GM12878 (cell line): ENCODE results near the gene PAIP2. TPM values are rescaled to one million over a fixed set of nuclear protein-coding genes. Genes with fewer than 3 reads are reported as not detected.

Experiments
- ATAC-seq: fragments of 200-7000 bp; cut with Tn5 transposase; 3 replicates; pipeline ENCODE4 v1.9.1; 2020; ENCODE audit warnings: mild to moderate bottlenecking, moderate library complexity
- BruUV-seq: library from RNA; stranded (reverse); fragments of 400-500 nt; replicated peaks from 2 replicates; lab custom pipeline; 2021; lab: Mats Ljungman, UMichigan
- CTCF ChIA-PET: fragments of 300-600 bp; sonication (Branson Sonifier 250); formaldehyde crosslinking; extraction: SDS; loops from one replicate; lab custom pipeline; 2021; ENCODE audit warnings: inconsistent platforms; lab: Yijun Ruan, JAX
- POLR2A ChIA-PET: fragments of 350-600 bp; formaldehyde crosslinking; extraction: SDS; loops from one replicate; lab custom pipeline; 2021; ENCODE audit warnings: inconsistent platforms; lab: Charles Lee
- RAD21 ChIA-PET: fragments of 300-600 bp; sonication (Branson Sonifier 250); formaldehyde crosslinking; loops from one replicate; lab custom pipeline; 2023; ENCODE audit warnings: antibody characterized with exemption; ENCODE audit not compliant: unreplicated experiment; lab: Charles Lee
- SMC1A ChIA-PET: fragments of 300-600 bp; sonication (Branson Sonifier 250); formaldehyde crosslinking; loops from one replicate; lab custom pipeline; 2023; ENCODE audit not compliant: unreplicated experiment, uncharacterized antibody; lab: Charles Lee
- DNase-seq: peaks from one replicate; pipeline ENCODE4 v3.0.0-alpha.2; 2011; ENCODE audit warnings: low read depth, low spot score
- FAIRE-seq: peaks from 3 replicates; lab custom pipeline; 2011; peaks lifted over from hg19 to GRCh38; lab: Jason Lieb, UNC
- H2AFZ ChIP-seq: 2 replicates; pipeline ENCODE4 v1.6.0; 2011; ENCODE audit warnings: low read depth, low read length, control low read depth; ENCODE audit not compliant: control insufficient read depth
- H3K27ac ChIP-seq: 2 replicates; pipeline ENCODE4 v1.5.1; 2011; ENCODE audit warnings: control low read depth; ENCODE audit not compliant: control insufficient read depth, insufficient read depth
- H3K27me3 ChIP-seq, 2 experiments: replicated peaks in 1 of 2; 2 replicates each; pipeline versions ENCODE4 v1.6.0 to v1.6.1; 2011; ENCODE audit warnings: low read length in 1 of 2; ENCODE audit not compliant: control insufficient read depth in 2 of 2, insufficient read depth in 2 of 2
- H3K36me3 ChIP-seq, 2 experiments: 2 replicates each; pipeline ENCODE4 v1.5.1; 2011; ENCODE audit warnings: low read length in 1 of 2; ENCODE audit not compliant: control insufficient read depth in 2 of 2, insufficient read depth in 2 of 2
- H3K4me1 ChIP-seq: 2 replicates; pipeline ENCODE4 v1.6.1; 2011; ENCODE audit warnings: mild to moderate bottlenecking, low read length, moderate library complexity, mixed read lengths; ENCODE audit not compliant: control insufficient read depth, insufficient read depth
- H3K4me2 ChIP-seq: 2 replicates; pipeline ENCODE4 v1.6.0; 2011; ENCODE audit warnings: control low read depth; ENCODE audit not compliant: control insufficient read depth, insufficient read depth
- H3K4me3 ChIP-seq: fragments of 200-600 bp; sonication (generic); 2 replicates; pipeline ENCODE4 v1.5.1; 2016
- H3K79me2 ChIP-seq: 2 replicates; pipeline ENCODE4 v1.6.0; 2011; ENCODE audit warnings: low read length; ENCODE audit not compliant: control insufficient read depth, insufficient read depth
- H3K9ac ChIP-seq: 2 replicates; pipeline ENCODE4 v1.8.0; 2011; ENCODE audit warnings: low read length, control low read depth, mixed read lengths; ENCODE audit not compliant: control insufficient read depth, insufficient read depth
- H3K9me3 ChIP-seq: replicated peaks from 3 replicates; pipeline ENCODE4 v1.5.1; 2011; ENCODE audit warnings: mild to moderate bottlenecking, low read length; ENCODE audit not compliant: control insufficient read depth, insufficient read depth
- H4K20me1 ChIP-seq: 2 replicates; pipeline ENCODE4 v1.6.0; 2011; ENCODE audit not compliant: control insufficient read depth, insufficient read depth
- BCL3 ChIP-seq: IDR thresholded peaks from 2 replicates; pipeline ENCODE4 v1.6.1; 2011; ENCODE audit warnings: borderline replicate concordance, low read depth, mild to moderate bottlenecking, moderate library complexity, low read length; ENCODE audit not compliant: insufficient read depth, poor library complexity, severe bottlenecking
- CREB1 ChIP-seq: IDR thresholded peaks from 2 replicates; pipeline ENCODE4 v1.6.1; 2012; ENCODE audit warnings: low read depth, mild to moderate bottlenecking, inconsistent platforms
- CTCF ChIP-seq, 3 experiments: IDR thresholded peaks in 2 of 3; conservative IDR thresholded peaks in 1 of 3; 2 replicates each; pipeline ENCODE4 v1.5.1; 2011; ENCODE audit warnings: low read depth in 3 of 3, low read length in 3 of 3, mild to moderate bottlenecking in 3 of 3, control low read depth in 2 of 3, moderate library complexity in 2 of 3, inconsistent platforms in 1 of 3, mixed read lengths in 1 of 3; ENCODE audit not compliant: control insufficient read depth in 2 of 3, insufficient read depth in 1 of 3; ENCODE audit errors: extremely low read depth in 1 of 3
- EP300 ChIP-seq, 2 experiments: fragments of 150-350 bp in 1 of 2; IDR thresholded peaks; 2 replicates each; pipeline ENCODE4 v1.6.1; 2011 to 2012; ENCODE audit warnings: low read depth in 2 of 2, low read length in 2 of 2, borderline replicate concordance in 1 of 2, improper control_type of control experiment in 1 of 2, inconsistent platforms in 1 of 2; ENCODE audit not compliant: control insufficient read depth in 1 of 2
- IKZF2 ChIP-seq, 2 experiments: fragments of 450-650 bp; IDR thresholded peaks; 2 replicates each; pipeline ENCODE4 v1.6.1; 2017; ENCODE audit warnings: mild to moderate bottlenecking in 2 of 2, moderate library complexity in 2 of 2
- NBN ChIP-seq: fragments of 450-650 bp; IDR thresholded peaks from 2 replicates; pipeline ENCODE4 v1.6.1; 2016
- NR2C1 ChIP-seq: fragments of 450-650 bp; IDR thresholded peaks from 2 replicates; pipeline ENCODE4 v1.6.1; 2017; ENCODE audit warnings: antibody characterized with exemption, mild to moderate bottlenecking, moderate library complexity
- NRF1 ChIP-seq: conservative IDR thresholded peaks from 2 replicates; pipeline ENCODE4 v1.6.1; 2011; ENCODE audit warnings: mild to moderate bottlenecking, low read depth, low read length, improper control_type of control experiment
- TCF7 ChIP-seq: IDR thresholded peaks from 2 replicates; pipeline ENCODE4 v1.6.1; 2014; ENCODE audit warnings: antibody characterized with exemption, borderline replicate concordance
- YBX1 ChIP-seq: fragments of 450-650 bp; IDR thresholded peaks from 2 replicates; pipeline ENCODE4 v1.6.1; 2016; ENCODE audit warnings: antibody characterized with exemption
- ZNF384 ChIP-seq: IDR thresholded peaks from 2 replicates; pipeline ENCODE4 v1.6.1; 2012; ENCODE audit warnings: low read depth, mild to moderate bottlenecking, low read length, improper control_type of control experiment, borderline replicate concordance
- WGBS: methylation state at CpG from one replicate; pipeline ENCODE4 v1.1.6; 2016; ENCODE audit warnings: low lambda C conversion rate; ENCODE audit not compliant: insufficient replicate concordance, insufficient coverage; ENCODE audit errors: missing lambda C conversion rate; 5-methylcytosine and 5-hydroxymethylcytosine counted together
- in situ Hi-C: fragments of 300-500 bp; cut with MboI; formaldehyde crosslinking; loops from 9 replicates; pipeline ENCODE4 v1.14.3; 2018; ENCODE audit warnings: mixed read lengths
- intact Hi-C: fragments of 100-400 bp; cut with micrococcal nuclease; formaldehyde crosslinking; loops from one replicate; pipeline ENCODE4 v1.14.2; 2022; ENCODE audit not compliant: unreplicated experiment
- polyA plus RNA-seq, 11 experiments: library from polyadenylated mRNA; depleted of rRNA in 4 of 11; unstranded in 6 of 11; stranded (reverse) in 5 of 11; fragments of >200 nt; fragmentation: Nextera tagmentation in 4 of 11; fragmentation: Illumina TruSeq in 1 of 11; extraction: Ambion mirVana in 4 of 11; extraction: Trizol in 1 of 11; gene quantifications; 1 replicate in 1 of 11; 2 replicates in 10 of 11; pipeline versions ENCODE4 v1.2.1 to v1.2.3, GENCODE V29; 2011 to 2016; ENCODE audit warnings: inconsistent platforms in 2 of 11, missing spikeins in 2 of 11, low read depth in 1 of 11
- total RNA-seq, 4 experiments: library from RNA; depleted of rRNA in 3 of 4; stranded (reverse); fragments of >200 nt in 3 of 4; fragmentation: Illumina TruSeq in 1 of 4; extraction: Trizol in 1 of 4; gene quantifications; 2 replicates each; pipeline versions ENCODE4 v1.2.1 to v1.2.3, GENCODE V29; 2013 to 2021
- TF ChIP-seq, protein P1 (sequence below): fragments of 450-650 bp; IDR thresholded peaks from 2 replicates; pipeline ENCODE4 v1.6.1; 2016; ENCODE audit warnings: mild to moderate bottlenecking

The PAIP2 gene
- total and polyA plus RNA-seq, 10 of the 15 experiments (the other 5 are each of a cell fraction or from before 2014, with no cell fraction given), result 49.9 to 154 (median 102) TPM

DNA sequence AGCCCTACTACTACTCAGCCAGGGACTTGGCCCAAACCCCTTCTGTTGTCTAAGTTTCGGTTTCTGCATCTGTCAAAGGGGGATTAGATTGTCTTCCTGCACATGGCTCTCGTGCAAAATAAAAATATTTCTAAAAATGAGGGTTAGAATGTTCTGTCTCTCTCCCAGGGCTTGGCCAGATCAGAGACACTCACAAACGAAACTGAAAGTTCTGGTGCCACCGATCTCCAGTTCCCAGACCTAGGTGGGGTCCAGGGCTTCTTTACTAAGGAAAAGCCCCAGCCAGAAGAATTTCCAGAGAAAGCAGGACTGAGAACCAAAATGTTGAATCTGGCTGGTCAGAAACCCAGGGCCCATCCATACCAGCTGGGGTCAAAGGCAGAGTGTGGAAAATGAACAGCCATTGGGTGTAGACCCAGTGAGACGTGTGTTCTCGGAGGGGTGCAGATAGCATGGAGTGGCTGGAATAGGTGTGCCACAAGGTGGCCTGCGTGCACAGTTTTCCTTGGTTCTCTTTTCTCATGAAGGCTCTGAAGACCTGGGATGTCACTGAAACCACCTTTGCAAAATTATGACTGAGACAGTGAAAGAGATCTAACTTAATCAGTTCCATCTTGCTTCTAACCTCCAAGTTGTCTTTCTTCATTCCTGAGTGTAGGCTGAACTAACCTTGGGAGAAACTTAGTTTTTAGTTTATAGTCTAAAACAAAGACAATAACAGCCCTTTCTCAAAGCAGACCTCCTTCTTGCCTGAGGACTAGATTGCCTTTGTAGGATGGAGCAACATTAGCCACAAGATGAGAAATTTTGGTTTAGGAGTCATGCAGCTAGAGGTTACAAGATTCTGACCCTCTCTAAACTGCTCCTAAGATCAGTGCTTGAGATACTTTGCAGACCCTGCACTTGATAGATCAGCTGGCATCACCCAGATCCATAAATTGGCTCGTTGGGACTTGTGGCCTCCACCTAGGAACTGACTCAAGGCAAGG is 43.7 kb downstream of the PAIP2 start:
- ChIA-PET SMC1A (interaction anchor here (1.0 to 3.9 kb wide), 3 partner anchors 17 to 81 kb away, joined by 3 to 19 read pairs (median 3); partner anchors contain the start of gene SPATA24), POLR2A (interaction anchor here (0.7 to 6.8 kb wide), 3 partner anchors 11 to 66 kb away, joined by 3 to 74 read pairs (median 4); partner anchors contain the start of gene SPATA24), RAD21 (interaction anchor here (0.7 to 1.0 kb wide), 2 partner anchors 19 to 919 kb away, joined by 3 read pairs; no protein-coding TSS in a partner anchor), CTCF (interaction anchor here (0.9 to 3.2 kb wide), 4 partner anchors 11 to 134 kb away, joined by 3 to 15 read pairs (median 4); partner anchors contain the start of gene PAIP2)
- DNase-seq (no peak), ATAC-seq (peak; percentile 2; the same call in 2 of the 3 replicates), FAIRE-seq (peak; percentile 82)
- Histone ChIP-seq H3K9me3 (no peaks in the 10 kb centered on the region), H3K79me2 (peaks cover 35% of the 10 kb centered on the region), H4K20me1 (no peaks in the 10 kb centered on the region), H3K27ac (peak overlapping the region; percentile 62), H3K9ac (peak overlapping the region; percentile 42), H2AFZ (no peak overlapping the region), H3K36me3 (no peaks in the 10 kb centered on the region; a peak in 2 of 4 replicates), H3K4me2 (peak overlapping the region; percentile 51), H3K4me3 (peak overlapping the region; percentile 17; the same call in 1 of the 2 replicates), H3K27me3 (no peaks in the 10 kb centered on the region), H3K4me1 (peaks cover 42% of the 10 kb centered on the region)
- intact Hi-C loops (loop anchor here (5.0 kb wide), 1 partner anchor 188 kb away; the partner anchor contains the start of gene SIL1), in situ Hi-C loops (no loop called here)
- WGBS, result 38% methylated on average over 8 of the region's 8 CpGs
- no TSS peak for BruUV-seq
- TF ChIP-seq BCL3 (peak; percentile 11), YBX1 (no peak), ZNF384 (no peak), IKZF2 (IDR thresholded peaks at IDR 0.05) (peak in 1 of 2 experiments; percentile 36; a peak in 3 of 4 replicates), CTCF (IDR thresholded peaks at IDR 0.05 in 2 of 3, conservative IDR thresholded peaks at IDR 0.05 in 1 of 3; ENCODE audit: control insufficient read depth in 2 of 3, extremely low read depth in 1 of 3, insufficient read depth in 1 of 3, low read depth in 3 of 3, low read length in 3 of 3) (peak; percentile 9 to 29 (median 9); a peak in 2 of 6 replicates), NBN (no peak), NRF1 (no peak), EP300 (IDR thresholded peaks at IDR 0.05; ENCODE audit: borderline replicate concordance in 1 of 2, control insufficient read depth in 1 of 2, low read depth in 2 of 2, low read length in 2 of 2) (no peak), TCF7 (no peak), CREB1 (no peak), NR2C1 (no peak)
- TF ChIP-seq, protein P1, sequence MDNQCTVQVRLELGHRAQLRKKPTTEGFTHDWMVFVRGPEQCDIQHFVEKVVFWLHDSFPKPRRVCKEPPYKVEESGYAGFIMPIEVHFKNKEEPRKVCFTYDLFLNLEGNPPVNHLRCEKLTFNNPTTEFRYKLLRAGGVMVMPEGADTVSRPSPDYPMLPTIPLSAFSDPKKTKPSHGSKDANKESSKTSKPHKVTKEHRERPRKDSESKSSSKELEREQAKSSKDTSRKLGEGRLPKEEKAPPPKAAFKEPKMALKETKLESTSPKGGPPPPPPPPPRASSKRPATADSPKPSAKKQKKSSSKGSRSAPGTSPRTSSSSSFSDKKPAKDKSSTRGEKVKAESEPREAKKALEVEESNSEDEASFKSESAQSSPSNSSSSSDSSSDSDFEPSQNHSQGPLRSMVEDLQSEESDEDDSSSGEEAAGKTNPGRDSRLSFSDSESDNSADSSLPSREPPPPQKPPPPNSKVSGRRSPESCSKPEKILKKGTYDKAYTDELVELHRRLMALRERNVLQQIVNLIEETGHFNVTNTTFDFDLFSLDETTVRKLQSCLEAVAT, result 0 out of 2 replicates have a peak, but pooled peaks have one; percentile 21
